Stimulated activated CD4-positive, alpha-beta T cell treated with anti-CD3 and anti-CD28 coated beads, Interleukin-2, amount 100 ng/mL, for 48 hours (primary cell): ENCODE data around the gene RASSF7.

Experiments used
- DNase-seq, 2 donors: peaks; one replicate each; pipeline ENCODE4 v3.0.0-alpha.2; 2020

The RASSF7 gene

DNA sequence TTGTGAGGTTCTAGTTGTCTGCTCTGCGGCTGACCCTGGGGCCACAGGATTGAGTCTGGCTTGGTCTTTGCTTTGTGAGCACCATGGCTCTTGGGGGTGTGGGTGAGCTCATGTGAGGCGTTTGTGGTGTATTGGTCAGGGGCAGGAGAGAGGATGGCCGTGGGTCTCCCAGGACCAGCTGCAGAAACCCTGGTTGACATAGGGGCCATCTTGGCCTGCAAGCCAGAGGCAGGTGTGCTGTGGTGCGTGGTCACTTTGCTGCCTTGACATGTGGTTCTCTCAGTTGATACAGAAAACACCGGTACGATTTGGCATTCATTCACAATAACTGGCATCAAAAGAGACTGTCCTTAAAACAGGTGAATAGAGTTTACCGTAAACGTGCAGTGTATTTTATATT, 26.8 kb downstream of the RASSF7 start:
- no peak for DNase-seq

DNA sequence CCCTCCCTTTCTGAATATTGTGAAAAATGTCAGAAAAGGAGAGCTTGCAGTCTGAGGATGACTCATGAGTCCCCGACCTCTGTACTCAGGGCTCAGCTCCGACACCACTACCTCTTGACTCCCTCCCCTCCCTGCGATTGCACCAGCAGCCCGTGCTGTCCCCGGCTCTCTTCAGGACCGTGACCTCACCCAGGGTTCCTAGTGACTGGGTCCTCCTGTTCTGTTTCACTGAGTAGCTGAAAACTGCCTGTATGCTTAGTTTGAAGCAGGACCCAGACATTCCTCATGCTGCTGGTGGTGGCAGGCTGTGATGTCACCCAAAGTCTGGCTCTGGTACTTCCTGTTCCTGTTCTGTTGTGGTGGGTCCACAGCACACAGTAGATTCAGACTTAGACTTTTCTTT, 27.2 kb downstream of the RASSF7 start:
- peak; percentile 49 to 52 for DNase-seq

DNA sequence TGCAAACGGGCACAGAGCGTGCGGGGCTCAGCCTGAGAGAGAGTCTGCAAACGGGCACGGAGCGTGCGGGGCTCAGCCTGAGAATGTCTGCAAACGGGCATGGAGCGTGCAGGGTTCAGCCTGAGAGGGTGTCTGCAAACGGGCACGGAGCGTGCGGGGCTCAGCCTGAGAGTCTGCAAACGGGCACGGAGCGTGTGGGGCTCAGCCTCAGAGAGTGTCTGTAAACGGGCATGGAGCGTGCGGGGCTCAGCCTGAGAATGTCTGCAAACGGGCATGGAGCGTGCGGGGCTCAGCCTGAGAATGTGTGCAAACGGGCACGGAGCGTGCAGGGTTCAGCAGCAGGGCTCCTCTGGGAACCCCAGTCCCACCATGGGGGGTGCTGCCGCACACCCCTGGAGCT, 29.0 kb downstream of the RASSF7 start:
- no peak for DNase-seq

DNA sequence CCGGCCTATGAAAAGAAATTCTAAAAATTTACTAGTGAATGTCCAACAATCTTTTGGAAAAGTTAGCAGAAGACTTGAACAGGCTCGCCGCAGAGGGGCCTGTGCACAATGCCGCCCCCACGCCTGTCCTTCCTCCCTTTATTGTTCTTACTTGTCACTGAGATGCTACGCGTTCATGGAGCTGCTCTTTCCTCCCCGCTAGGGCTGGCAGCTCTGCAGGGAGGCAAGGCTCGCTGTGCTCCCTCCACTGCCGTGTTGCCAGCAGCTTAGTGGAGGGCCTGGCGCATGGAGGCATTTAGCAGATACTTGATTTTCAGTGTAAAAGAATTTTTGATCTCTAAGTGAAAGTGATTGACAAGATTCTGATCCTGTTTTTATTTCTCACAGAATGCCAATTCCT, 30.2 kb downstream of the RASSF7 start:
- no peak for DNase-seq

DNA sequence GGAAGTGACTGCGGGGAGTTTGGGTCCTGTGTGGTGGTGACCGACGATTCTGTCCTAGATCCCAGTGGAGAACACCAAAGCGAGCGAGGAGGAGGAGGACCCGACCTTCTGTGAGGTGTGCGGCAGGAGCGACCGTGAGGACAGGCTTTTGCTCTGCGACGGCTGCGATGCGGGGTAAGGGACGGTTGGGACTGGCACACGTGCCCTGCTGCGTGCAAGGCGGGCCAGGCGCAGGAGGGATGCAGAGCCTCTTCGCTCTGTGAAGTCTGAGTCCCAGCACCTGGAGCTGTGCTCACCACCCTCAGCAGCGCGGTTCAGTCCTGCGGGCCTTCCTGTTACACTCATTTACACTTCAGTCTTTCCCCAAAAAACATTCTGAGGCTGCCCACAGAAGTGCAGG, 31.7 kb downstream of the RASSF7 start:
- no peak for DNase-seq

DNA sequence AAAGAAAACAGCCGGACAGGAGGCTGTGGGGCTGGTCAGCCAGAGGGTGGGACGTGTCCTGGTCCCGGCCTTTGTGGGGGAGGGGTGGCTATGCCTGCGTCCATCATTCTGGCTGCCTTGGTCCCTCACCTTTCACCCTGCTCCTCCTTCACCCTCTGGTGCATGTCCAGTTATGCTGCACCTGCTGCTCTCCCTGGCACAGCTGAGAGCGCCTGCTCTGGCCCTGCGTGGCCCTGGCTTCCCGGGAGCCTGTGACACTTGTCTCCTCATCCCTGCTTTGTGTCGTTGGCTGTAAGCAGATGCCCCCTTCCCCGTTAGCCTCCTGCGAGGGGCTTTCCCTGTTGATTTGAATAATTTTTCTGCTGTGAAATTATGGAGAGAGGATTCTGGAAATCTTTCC, 32.1 kb downstream of the RASSF7 start:
- DNase-seq: no peak

DNA sequence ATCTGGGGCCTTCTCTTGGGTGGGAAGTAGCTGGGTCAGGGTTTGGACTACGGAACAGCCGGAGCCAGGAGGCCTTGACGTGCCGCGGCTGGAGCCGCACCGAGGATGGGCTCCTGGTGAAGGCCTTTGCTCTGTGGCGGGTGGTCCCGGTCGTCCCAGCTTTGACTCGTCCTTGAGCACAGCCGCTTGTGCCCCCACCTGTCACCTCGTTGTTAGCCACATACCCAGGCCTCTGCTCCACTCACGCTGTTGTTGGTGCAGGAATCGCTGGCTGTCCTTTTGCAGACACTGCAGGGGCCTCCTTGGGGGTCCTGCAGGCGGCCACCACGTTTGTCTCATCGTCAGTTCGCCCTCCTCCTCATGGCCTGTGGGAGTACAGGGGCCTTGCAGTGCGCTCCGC, 32.6 kb downstream of the RASSF7 start:
- no peak for DNase-seq

DNA sequence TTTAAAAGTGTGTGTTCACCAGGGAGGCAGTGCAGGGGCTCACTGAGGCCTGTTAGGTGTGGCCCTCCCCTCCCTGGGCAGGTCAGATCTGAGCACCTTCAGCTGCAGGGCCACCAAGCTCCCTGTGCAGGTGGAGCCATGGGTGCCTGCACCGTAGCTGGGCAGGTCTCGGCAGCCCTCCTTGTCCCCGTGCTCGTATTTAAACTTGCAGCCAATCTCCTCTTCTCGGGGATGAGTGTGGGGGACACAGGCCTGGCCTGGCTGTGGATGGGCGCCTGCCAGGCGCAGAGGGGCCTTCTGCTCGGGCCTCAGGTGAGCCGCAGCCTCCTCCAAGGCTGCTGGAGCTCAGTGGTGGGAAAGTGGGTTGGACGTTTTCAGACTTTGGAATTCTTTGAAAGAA, 34.6 kb downstream of the RASSF7 start:
- no peak for DNase-seq

DNA sequence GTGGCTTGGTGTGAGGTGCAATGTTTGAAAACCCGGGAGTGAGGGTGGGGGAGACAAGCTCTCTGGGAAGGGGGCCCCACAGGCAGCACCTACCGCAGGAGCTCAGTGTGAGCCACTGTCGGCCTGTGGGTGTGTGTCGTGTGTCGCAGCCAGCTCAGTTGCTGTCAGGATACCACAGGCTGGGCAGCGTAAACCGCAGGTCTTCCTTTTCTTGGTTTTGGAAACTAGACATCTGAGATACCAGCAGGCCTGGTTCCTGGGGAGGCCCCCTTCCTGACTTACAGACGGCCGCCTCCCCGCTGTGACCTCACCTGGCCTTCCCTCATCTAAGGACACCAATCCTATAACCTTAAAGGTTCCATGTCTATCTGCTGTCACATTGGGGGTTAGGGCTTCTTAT, 35.6 kb downstream of the RASSF7 start:
- no peak for DNase-seq

DNA sequence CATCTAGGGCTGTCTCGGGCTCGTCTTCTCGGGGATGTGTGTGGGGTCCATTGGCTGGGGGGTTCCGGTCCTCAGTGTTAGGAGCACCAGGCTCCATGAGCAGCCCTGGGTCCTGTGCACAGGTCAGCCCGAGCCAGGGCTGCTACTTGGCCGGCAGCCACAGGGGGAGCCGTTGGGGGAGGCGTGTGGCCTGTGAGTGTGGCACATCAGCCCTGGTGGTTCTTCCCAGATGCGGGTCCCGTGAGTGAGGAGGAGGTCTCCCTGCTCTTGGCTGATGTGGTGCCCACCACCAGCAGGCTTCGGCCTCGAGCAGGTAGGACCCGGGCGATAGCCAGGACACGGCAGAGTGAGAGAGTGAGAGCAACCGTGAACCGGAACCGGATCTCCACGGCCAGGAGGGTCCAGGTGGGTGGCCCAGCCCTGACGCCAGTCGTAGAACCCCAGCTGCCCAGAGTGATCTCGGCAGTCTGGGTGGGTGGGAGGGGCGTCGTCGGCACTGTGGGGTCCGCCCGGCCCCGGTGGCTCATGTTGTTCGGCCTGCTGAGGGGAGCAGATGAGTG, 36.5 kb downstream of the RASSF7 start:
- DNase-seq: no peak

DNA sequence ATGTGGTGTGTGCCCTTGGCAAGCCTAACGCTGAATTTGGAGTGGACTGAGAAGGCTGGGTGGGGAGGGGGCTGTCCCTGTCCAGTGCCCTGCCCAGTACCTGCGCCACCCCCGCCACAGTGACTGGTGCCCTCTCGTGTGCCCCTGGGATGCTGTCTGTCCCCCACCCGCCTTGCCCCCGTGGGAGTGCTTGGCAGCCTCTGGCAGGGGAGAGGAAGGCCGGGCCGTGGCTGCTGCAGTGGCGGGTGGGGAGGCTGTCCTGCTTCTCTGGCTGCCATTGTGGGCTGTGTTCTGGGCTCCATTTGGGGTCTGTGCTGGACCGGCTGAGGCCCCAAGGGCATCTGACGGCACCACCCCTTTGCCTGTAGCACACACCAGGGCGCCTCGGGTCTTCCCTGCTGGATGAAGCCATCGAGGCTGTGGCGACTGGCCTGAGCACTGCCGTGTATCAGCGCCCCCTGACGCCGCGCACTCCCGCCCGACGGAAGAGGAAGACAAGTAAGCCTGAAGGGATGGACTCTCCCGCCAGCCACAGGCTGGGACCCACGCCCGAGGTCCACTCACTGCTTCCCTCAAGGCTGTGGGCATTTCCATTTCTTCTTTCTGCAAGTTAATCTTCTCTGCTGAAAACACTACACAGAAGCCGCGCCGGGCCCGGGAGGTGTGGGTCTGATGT, 37.4 kb downstream of the RASSF7 start:
- no peak for DNase-seq

DNA sequence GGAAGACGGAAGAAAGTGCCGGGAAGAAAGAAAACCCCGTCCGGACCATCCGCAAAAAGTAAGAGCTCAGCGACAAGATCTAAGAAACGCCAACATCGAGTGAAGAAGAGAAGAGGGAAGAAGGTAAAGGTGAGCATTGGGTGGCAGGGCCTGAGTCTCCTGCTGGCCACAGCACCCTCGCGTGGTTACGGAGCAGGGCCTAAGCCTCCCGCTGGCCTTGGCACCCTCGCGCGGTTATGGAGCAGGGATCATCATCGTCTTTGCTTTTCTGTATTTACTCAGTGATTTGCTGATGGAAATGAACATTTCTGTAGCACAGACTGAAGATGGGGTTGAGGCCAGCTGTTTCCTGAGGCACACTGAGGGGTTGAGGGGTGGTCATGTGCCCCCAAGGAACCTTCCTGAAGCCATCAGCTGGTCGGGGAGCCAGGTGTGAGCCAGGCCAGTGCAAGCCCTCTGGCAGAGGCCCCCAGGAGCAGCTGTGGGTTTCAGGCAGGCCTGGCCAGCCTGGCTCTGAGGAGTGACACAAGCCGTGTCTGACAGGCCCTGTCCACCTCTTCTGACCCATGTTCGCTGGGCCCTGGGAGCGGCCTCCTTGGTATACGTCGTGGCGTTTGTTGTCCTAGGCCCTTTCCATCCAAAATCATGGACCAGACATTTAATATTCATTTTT, 40.9 kb downstream of the RASSF7 start:
- DNase-seq: no peak

DNA sequence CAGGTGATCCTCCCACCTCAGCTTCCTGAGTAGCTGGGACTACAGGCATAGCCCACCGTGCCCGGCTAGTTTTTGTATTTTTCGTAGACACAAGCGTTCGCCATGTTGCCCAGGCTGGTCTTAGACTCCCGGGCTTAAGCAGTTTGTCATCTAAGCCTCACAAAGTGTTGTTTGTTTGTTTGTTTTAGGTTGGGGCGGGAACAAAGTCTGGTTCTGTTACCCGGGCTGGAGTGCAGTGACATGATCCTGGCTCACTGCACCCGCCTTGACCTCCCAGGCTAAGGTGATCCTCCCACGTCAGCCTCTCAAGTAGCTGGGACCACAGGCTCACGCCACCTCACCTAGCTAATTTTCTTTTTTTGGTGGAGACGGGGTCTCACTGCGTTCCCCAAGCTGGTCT, 42.4 kb downstream of the RASSF7 start:
- no peak for DNase-seq

DNA sequence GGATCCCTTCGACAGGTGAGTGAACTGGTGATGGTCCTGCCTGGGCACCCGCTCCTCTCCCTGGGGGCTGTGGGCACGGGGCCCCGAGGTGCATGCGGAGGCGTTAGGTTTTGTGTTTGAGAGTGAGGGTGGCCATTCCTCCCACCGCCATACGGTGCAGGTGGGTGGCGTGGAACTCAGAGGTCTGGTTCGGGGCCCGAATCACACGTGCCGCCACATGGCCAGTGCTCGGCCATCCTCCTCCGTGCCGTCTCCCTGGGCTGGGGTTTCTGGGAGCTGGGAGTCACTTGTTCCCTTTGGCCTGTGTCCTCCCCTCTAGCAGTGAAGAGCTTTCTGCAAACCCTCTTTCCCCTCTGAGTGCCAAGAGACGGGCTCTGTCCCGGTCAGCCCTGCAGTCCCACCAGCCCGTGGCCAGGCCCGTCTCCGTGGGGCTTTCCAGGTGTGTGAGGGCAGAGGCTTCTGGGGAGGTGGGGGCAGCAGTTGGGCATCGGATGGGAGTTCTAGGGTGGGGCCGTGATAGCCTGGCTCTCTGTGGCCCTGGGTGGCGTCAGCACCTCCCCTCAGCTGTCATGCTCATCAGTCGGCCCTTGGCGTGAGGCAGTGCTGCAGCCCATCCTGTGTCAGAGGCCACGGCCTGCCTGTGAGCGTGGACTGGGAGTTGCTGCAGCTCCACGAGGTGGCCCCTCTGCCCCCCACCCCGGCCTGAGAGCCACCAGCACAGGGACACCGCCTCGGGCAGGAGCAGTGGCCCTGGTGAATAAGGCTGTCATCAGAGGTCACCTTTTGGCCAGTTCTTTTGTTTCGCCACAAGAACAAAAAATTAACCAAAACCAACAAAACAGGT, 44.7 kb downstream of the RASSF7 start:
- DNase-seq: no peak

DNA sequence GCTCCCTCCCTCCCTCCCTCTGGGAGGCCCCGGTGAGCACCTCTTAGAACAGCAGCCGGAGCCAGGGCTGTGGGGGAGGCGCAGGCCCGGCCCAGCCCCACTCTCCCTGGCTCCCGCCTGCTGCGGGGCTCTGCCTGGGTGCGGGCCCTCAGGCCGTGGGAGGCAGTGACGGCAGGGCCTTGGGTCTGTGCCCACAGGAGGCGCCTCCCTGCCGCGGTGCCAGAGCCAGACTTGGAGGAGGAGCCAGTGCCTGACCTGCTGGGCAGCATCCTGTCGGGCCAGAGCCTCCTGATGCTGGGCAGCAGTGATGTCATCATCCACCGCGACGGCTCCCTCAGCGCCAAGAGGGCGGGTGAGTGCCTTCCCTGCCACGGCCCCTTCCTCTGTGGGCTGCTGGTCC, 45.5 kb downstream of the RASSF7 start:
- no peak for DNase-seq

DNA sequence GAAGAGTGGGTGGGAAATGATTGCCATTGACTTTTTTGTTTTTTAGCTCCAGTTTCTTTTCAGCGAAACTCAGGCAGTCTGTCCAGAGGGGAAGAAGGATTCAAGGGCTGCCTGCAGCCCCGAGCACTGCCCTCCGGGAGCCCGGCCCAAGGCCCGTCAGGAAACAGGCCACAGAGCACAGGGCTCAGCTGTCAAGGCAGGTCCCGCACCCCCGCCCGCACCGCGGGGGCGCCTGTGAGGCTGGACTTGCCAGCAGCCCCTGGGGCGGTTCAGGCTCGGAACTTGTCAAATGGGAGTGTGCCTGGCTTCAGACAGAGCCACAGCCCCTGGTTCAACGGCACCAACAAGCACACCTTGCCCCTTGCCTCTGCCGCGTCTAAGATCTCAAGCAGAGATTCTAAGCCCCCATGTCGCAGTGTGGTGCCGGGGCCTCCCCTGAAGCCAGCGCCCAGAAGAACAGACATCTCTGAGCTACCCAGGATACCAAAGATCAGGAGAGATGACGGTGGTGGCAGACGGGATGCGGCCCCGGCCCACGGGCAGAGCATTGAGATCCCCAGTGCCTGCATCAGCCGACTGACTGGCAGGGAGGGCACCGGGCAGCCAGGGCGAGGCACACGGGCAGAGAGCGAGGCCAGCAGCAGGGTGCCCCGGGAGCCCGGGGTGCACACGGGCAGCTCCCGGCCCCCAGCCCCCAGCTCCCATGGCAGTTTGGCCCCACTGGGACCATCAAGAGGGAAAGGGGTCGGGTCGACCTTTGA, 46.4 kb downstream of the RASSF7 start:
- DNase-seq: no peak

DNA sequence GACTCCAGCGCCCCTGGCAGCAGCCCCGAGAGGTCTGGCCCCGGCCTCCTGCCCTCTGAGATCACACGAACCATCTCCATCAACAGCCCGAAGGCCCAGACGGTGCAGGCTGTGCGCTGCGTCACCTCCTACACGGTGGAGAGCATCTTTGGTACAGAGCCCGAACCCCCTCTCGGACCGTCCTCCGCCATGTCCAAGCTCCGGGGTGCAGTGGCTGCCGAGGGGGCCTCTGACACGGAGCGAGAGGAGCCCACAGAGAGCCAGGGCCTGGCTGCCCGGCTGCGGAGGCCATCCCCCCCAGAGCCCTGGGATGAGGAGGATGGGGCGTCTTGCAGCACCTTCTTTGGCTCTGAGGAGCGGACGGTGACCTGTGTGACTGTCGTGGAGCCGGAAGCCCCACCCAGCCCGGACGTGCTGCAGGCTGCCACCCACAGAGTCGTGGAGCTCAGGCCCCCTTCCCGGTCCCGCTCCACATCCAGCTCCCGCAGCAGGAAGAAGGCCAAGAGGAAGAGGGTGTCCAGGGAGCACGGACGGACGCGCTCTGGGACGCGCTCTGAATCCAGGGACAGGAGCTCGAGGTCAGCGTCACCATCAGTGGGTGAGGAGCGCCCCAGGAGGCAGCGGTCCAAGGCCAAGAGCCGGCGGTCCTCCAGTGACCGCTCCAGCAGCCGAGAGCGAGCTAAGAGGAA, 47.3 kb downstream of the RASSF7 start:
- DNase-seq: no peak

DNA sequence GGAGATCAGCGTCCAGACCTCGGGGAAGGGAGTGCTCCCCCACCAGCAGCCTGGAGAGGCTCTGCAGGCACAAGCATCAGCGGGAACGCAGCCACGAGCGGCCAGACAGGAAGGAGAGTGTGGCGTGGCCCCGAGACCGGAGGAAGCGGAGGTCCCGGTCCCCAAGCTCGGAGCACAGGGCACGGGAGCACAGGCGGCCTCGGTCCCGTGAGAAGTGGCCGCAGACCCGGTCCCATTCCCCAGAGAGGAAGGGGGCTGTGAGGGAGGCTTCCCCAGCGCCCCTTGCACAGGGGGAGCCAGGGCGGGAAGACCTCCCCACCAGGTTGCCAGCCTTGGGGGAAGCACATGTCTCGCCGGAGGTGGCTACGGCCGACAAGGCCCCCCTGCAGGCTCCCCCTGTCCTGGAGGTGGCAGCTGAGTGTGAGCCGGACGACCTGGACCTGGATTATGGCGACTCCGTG, 48.1 kb downstream of the RASSF7 start:
- no peak for DNase-seq

DNA sequence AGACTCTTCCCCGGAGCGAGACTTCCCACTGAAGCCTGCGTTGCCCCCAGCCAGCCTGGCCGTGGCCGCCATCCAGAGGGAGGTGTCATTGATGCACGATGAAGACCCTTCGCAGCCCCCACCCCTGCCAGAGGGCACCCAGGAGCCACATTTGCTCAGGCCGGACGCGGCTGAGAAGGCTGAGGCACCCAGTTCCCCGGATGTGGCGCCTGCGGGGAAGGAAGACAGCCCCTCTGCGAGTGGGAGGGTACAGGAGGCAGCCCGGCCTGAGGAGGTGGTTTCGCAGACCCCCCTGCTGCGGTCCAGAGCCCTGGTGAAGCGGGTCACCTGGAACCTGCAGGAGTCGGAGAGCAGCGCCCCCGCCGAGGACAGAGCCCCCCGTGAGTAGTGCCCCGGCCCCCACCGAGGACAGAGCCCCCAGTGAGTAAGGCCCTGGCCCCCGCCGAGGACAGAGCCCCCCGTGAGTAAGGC, 48.6 kb downstream of the RASSF7 start:
- DNase-seq: no peak

DNA sequence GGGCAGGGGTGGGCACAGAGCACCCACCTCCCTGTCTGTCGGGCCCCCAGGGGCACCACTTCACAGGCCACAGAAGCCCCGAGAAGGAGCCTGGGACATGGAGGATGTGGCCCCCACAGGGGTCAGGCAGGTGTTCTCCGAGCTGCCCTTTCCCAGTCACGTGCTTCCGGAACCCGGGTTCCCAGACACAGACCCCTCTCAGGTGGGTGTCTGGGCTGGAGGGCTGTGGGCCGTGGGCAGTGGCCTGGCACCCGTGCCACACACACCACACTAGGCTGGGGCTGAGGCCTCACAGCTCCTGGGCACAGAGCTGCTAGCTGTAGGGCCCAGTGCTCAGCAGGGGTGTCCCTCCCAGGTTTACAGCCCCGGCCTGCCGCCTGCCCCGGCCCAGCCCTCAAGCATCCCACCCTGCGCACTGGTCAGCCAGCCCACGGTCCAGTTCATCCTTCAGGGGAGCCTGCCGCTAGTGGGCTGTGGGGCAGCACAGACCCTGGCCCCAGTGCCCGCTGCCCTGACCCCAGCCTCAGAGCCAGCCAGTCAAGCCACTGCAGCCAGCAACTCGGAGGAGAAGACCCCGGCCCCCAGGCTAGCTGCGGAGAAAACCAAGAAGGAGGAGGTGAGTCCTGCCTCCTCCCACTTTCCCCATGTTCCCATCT, 49.5 kb downstream of the RASSF7 start:
- no peak for DNase-seq
